ENCODE measurements around the gene CELF2.

Gene CELF2

DNA sequence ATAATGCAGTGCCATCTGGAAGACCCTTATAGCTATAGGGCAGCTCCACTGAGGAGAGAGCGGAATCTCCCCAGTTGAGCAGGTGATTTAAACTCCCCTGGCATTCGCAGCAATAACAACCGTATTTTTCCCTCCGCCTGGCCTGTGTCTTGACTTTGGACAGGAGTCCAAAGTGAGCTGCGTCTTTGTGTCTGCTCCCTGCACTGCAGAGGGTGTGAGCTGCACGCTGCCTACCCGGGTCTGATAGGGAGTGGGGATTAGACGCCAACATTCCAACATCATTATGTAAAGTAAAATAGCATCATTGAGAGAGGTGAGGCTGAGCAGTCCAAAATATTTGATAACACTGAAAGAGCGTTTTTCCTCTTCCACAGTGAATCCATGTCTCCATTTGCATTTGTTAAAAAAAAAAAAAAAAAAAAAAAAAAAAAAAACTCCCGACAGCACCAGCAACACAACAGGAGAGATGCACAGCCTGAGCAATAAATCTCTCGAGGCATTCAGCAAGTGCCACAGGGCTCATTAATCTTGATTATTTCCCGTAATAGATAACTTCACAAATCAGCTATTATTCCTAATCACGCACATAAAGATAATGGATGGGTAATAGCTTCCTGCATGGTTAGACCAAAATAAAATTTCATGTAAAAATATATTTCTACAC is 68.6 kb downstream of the CELF2 start:
- no peak overlapping the region for H3K4me3 ChIP-seq (ENCODE audit: low read depth, low read length)
- TF ChIP-seq, protein P1, sequence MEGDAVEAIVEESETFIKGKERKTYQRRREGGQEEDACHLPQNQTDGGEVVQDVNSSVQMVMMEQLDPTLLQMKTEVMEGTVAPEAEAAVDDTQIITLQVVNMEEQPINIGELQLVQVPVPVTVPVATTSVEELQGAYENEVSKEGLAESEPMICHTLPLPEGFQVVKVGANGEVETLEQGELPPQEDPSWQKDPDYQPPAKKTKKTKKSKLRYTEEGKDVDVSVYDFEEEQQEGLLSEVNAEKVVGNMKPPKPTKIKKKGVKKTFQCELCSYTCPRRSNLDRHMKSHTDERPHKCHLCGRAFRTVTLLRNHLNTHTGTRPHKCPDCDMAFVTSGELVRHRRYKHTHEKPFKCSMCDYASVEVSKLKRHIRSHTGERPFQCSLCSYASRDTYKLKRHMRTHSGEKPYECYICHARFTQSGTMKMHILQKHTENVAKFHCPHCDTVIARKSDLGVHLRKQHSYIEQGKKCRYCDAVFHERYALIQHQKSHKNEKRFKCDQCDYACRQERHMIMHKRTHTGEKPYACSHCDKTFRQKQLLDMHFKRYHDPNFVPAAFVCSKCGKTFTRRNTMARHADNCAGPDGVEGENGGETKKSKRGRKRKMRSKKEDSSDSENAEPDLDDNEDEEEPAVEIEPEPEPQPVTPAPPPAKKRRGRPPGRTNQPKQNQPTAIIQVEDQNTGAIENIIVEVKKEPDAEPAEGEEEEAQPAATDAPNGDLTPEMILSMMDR (IDR thresholded peaks at IDR 0.05; ENCODE audit: low read depth, low read length): no peak
- no peak for DNase-seq (ENCODE audit: low read depth, low spot score)
- in situ Hi-C loops (cut with HindIII; ENCODE audit: low sequenced_read_pairs): no loop called here

- in situ Hi-C loops (cut with HindIII; ENCODE audit: low sequenced_read_pairs): no loop called here
- no peak for DNase-seq (ENCODE audit: low read depth, low spot score)
- TF ChIP-seq, protein P1 (IDR thresholded peaks at IDR 0.05; ENCODE audit: low read depth, low read length): no peak
- H3K4me3 ChIP-seq (ENCODE audit: low read depth, low read length): no peak overlapping the region
Observed at GRCh38 chr10:11087372-11087771, 69.7 kb downstream of the CELF2 start.

DNA sequence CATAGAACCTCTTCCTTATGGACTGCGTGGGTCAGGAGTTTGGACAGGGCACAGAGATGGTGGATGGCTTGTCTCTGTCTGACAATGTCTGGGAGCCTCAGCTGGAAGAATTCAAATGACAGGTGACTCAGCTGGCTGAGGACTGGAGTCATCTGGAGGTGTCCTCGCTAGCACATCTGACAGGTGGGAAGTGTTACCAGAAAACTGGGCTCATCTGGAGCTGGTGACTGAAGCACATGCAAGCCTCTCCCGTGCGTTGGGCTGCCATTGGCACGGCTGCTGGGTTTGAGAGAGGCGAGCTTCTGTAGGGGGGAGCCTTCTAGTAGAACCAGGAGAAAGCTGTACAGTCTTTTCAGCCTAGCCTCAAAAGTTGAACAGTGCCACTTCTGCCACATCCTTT is 71.0 kb downstream of the CELF2 start:
- no peak overlapping the region for H3K4me3 ChIP-seq (ENCODE audit: low read depth, low read length)
- in situ Hi-C loops (cut with HindIII; ENCODE audit: low sequenced_read_pairs): no loop called here
- DNase-seq (ENCODE audit: low read depth, low spot score): no peak
- TF ChIP-seq, protein P1 (IDR thresholded peaks at IDR 0.05; ENCODE audit: low read depth, low read length): no peak

GRCh38 chr10:11089272-11089671 is 71.6 kb downstream of the CELF2 start:
- TF ChIP-seq, protein P1 (IDR thresholded peaks at IDR 0.05; ENCODE audit: low read depth, low read length): no peak

DNA sequence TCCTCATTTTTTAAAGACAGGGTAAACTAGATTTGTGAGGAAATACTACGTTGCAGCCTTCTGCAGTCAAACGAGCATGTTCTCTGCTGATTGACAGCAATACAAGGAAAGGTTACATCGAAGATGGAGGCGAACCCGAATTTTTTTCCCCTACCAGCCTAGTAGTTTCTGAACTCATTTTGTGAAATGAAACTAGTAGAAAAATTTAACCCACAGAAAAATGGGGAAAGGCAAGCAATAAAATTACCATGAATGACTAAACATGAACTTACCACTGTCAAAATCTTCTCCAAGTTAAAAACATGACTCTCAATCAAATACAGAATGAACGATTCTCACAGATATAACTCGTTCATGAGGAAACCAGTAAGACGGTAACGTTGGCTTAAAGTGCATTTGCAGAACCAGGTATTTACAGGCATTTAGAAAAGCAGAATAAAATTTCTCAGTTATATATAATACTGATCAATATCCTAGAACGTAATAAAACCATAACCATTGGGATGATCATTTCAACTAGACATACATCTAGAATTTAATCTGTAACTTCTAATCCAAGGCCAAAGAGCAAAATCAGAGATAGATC is 73.9 kb downstream of the CELF2 start:
- in situ Hi-C loops (cut with HindIII; ENCODE audit: low sequenced_read_pairs): no loop called here
- TF ChIP-seq, protein P1 (IDR thresholded peaks at IDR 0.05; ENCODE audit: low read depth, low read length): no peak
- H3K4me3 ChIP-seq (ENCODE audit: low read depth, low read length): no peak overlapping the region
- DNase-seq (ENCODE audit: low read depth, low spot score): no peak

More at GRCh38 chr10:11089272-11089671, 71.6 kb downstream of the CELF2 start:
- in situ Hi-C loops (cut with HindIII; ENCODE audit: low sequenced_read_pairs): no loop called here
- H3K4me3 ChIP-seq (ENCODE audit: low read depth, low read length): no peak overlapping the region
- no peak for DNase-seq (ENCODE audit: low read depth, low spot score)

- DNase-seq (ENCODE audit: low read depth, low spot score): no peak
- H3K4me3 ChIP-seq (ENCODE audit: low read depth, low read length): no peak overlapping the region
- in situ Hi-C loops (cut with HindIII; ENCODE audit: low sequenced_read_pairs): no loop called here
- TF ChIP-seq, protein P1 (IDR thresholded peaks at IDR 0.05; ENCODE audit: low read depth, low read length): no peak
Observed at GRCh38 chr10:11093771-11094736, 76.4 kb downstream of the CELF2 start.

Measured in astrocyte of the spinal cord (primary cell).